Mucosa of stomach (tissue), 1 donor: Measurements from ENCODE around the gene CTSH.

Experiments used
- H3K27me3 ChIP-seq: one replicate; pipeline ENCODE4 v1.7.0; 2013; ENCODE audit warnings: mild to moderate bottlenecking, low read length; ENCODE audit not compliant: control insufficient read depth, insufficient read depth
- H3K36me3 ChIP-seq: one replicate; pipeline ENCODE4 v1.7.0; 2013; ENCODE audit warnings: low read length; ENCODE audit not compliant: control insufficient read depth, insufficient read depth
- H3K4me1 ChIP-seq: one replicate; pipeline ENCODE4 v1.7.0; 2013; ENCODE audit warnings: mild to moderate bottlenecking, low read length; ENCODE audit not compliant: control insufficient read depth, insufficient read depth
- H3K4me3 ChIP-seq: one replicate; pipeline ENCODE4 v1.7.0; 2013; ENCODE audit warnings: low read length
- H3K9ac ChIP-seq: one replicate; pipeline ENCODE4 v1.7.0; 2013; ENCODE audit warnings: mild to moderate bottlenecking, low read length, moderate library complexity
- H3K9me3 ChIP-seq: one replicate; pipeline ENCODE4 v1.7.0; 2013; ENCODE audit warnings: mild to moderate bottlenecking, low read length, moderate library complexity; ENCODE audit not compliant: control insufficient read depth
- donor health status: Pancreatic carcinoma.

CTSH gene

GRCh38 chr15:78923480-78924360 is 21.1 kb downstream of the CTSH start:
- H3K9ac ChIP-seq = no peak overlapping the region
- no peak overlapping the region for H3K4me3 ChIP-seq
- H3K4me1 ChIP-seq = no peaks in the 10 kb centered on the region
- H3K27me3 ChIP-seq = no peaks in the 10 kb centered on the region
- no peaks in the 10 kb centered on the region for H3K9me3 ChIP-seq
- H3K36me3 ChIP-seq = peaks cover 14% of the 10 kb centered on the region

GRCh38 chr15:78923015-78923414 is 21.8 kb downstream of the CTSH start:
- Histone ChIP-seq H3K4me3 (no peak overlapping the region), H3K36me3 (peaks cover 14% of the 10 kb centered on the region), H3K9me3 (no peaks in the 10 kb centered on the region), H3K9ac (no peak overlapping the region), H3K27me3 (no peaks in the 10 kb centered on the region), H3K4me1 (no peaks in the 10 kb centered on the region)

- H3K36me3 ChIP-seq = peaks cover 14% of the 10 kb centered on the region
- no peak overlapping the region for H3K9ac ChIP-seq
- H3K9me3 ChIP-seq = no peaks in the 10 kb centered on the region
- H3K4me1 ChIP-seq = peaks cover 3% of the 10 kb centered on the region
- no peak overlapping the region for H3K4me3 ChIP-seq
- no peaks in the 10 kb centered on the region for H3K27me3 ChIP-seq
Observed at GRCh38 chr15:78922527-78922926, 22.3 kb downstream of the CTSH start.

GRCh38 chr15:78921940-78922339 is 22.9 kb downstream of the CTSH start:
- Histone ChIP-seq H3K4me3 (no peak overlapping the region), H3K9me3 (no peaks in the 10 kb centered on the region), H3K4me1 (peaks cover 4% of the 10 kb centered on the region), H3K27me3 (no peaks in the 10 kb centered on the region), H3K36me3 (peaks cover 8% of the 10 kb centered on the region), H3K9ac (no peak overlapping the region)

GRCh38 chr15:78921517-78921916 is 23.3 kb downstream of the CTSH start:
- no peak overlapping the region for H3K9ac ChIP-seq
- peaks cover 4% of the 10 kb centered on the region for H3K4me1 ChIP-seq
- H3K36me3 ChIP-seq = peaks cover 8% of the 10 kb centered on the region
- H3K27me3 ChIP-seq = no peaks in the 10 kb centered on the region
- no peaks in the 10 kb centered on the region for H3K9me3 ChIP-seq
- H3K4me3 ChIP-seq = no peak overlapping the region

- H3K4me3 ChIP-seq = no peak overlapping the region
- peaks cover 8% of the 10 kb centered on the region for H3K36me3 ChIP-seq
- H3K9ac ChIP-seq = no peak overlapping the region
- no peaks in the 10 kb centered on the region for H3K27me3 ChIP-seq
- H3K4me1 ChIP-seq = peaks cover 8% of the 10 kb centered on the region
- H3K9me3 ChIP-seq = no peaks in the 10 kb centered on the region
Observed at GRCh38 chr15:78917888-78918287, 27.0 kb downstream of the CTSH start.

- H3K4me1 ChIP-seq = peaks cover 9% of the 10 kb centered on the region
- H3K9ac ChIP-seq = no peak overlapping the region
- peaks cover 2% of the 10 kb centered on the region for H3K36me3 ChIP-seq
- no peak overlapping the region for H3K4me3 ChIP-seq
- H3K27me3 ChIP-seq = no peaks in the 10 kb centered on the region
- H3K9me3 ChIP-seq = no peaks in the 10 kb centered on the region
Observed at GRCh38 chr15:78916088-78916487, 28.8 kb downstream of the CTSH start.

- Histone ChIP-seq H3K9ac (no peak overlapping the region), H3K4me1 (peaks cover 9% of the 10 kb centered on the region), H3K27me3 (no peaks in the 10 kb centered on the region), H3K9me3 (no peaks in the 10 kb centered on the region), H3K36me3 (peaks cover 4% of the 10 kb centered on the region), H3K4me3 (no peak overlapping the region)
Observed at GRCh38 chr15:78915341-78916087, 29.3 kb downstream of the CTSH start.

- peaks cover 4% of the 10 kb centered on the region for H3K36me3 ChIP-seq
- H3K4me1 ChIP-seq = peaks cover 9% of the 10 kb centered on the region
Observed at GRCh38 chr15:78914027-78914764, 30.6 kb downstream of the CTSH start.

GRCh38 chr15:78913012-78913411 is 31.8 kb downstream of the CTSH start:
- Histone ChIP-seq H3K4me3 (no peak overlapping the region), H3K27me3 (no peaks in the 10 kb centered on the region), H3K9me3 (no peaks in the 10 kb centered on the region), H3K9ac (no peak overlapping the region), H3K36me3 (peaks cover 4% of the 10 kb centered on the region), H3K4me1 (peaks cover 9% of the 10 kb centered on the region)

More at GRCh38 chr15:78914027-78914764, 30.6 kb downstream of the CTSH start:
- Histone ChIP-seq H3K4me3 (no peak overlapping the region), H3K27me3 (no peaks in the 10 kb centered on the region), H3K9ac (no peak overlapping the region), H3K9me3 (no peaks in the 10 kb centered on the region)

- no peaks in the 10 kb centered on the region for H3K27me3 ChIP-seq
- H3K4me3 ChIP-seq = no peak overlapping the region
- peaks cover 6% of the 10 kb centered on the region for H3K4me1 ChIP-seq
- H3K9ac ChIP-seq = no peak overlapping the region
- no peaks in the 10 kb centered on the region for H3K9me3 ChIP-seq
- peaks cover 4% of the 10 kb centered on the region for H3K36me3 ChIP-seq
Observed at GRCh38 chr15:78912316-78912715, 32.5 kb downstream of the CTSH start.

GRCh38 chr15:78910271-78910670 is 34.6 kb downstream of the CTSH start:
- H3K27me3 ChIP-seq = no peaks in the 10 kb centered on the region
- no peak overlapping the region for H3K4me3 ChIP-seq
- H3K9me3 ChIP-seq = no peaks in the 10 kb centered on the region
- H3K9ac ChIP-seq = no peak overlapping the region
- peaks cover 6% of the 10 kb centered on the region for H3K4me1 ChIP-seq
- peaks cover 4% of the 10 kb centered on the region for H3K36me3 ChIP-seq
